NCI-H510A (cell line): ENCODE data around the gene SEL1L3.

Experiments used
- DNase-seq: peaks from one replicate; lab custom pipeline; 2025; lab: John Stamatoyannopoulos, UW

SEL1L3 gene

DNA sequence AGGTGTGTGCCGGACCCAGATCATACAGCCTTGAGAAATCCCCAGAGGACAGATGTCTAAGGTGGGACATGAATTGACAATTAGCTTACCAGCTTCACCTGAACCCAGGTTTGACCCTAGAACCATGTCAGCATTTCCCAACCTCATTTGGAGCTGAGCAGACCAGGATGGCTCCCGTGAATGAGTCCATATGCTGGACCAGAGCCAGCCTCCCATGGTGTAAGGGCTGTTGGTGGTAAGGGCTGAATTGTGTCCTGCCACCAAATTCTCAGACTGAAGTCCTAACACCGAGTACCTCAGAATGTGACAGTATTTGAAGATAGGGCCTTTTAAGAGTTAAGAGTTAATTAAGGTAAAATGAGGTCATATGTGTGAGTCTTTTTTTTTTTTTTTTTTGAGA, 118.8 kb downstream of the SEL1L3 start:
- no peak for DNase-seq

GRCh38 chr4:25729564-25729963, 133.2 kb downstream of the SEL1L3 start:
- no peak for DNase-seq

GRCh38 chr4:25728886-25729285, 133.9 kb downstream of the SEL1L3 start:
- DNase-seq, result no peak

GRCh38 chr4:25727711-25728493, 134.9 kb downstream of the SEL1L3 start:
- peak; percentile 36 for DNase-seq

GRCh38 chr4:25725870-25726269, 136.9 kb downstream of the SEL1L3 start:
- DNase-seq, result no peak

- peak; percentile 1 for DNase-seq
These were observed 139.4 kb downstream of the SEL1L3 start for GRCh38 chr4:25723409-25723808.

DNA sequence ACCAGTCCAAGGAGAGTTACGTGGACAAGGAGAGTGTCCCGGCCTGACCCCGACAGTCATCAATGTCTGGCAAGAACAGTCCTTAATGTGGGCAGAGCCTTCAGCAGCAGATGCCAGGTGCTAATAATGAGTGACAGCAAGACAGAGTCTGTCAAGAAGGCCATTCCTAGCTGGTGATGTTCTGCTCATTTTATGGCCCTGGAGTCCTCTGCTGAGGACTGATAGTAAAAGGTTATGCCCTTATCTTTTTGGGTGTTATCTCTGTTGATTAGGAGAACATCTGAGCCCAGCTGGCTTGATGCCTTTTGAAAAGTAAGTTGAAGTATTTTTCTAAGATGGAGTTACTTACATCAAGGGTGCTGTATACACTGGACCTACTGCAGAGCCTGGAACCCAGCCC, 139.8 kb downstream of the SEL1L3 start:
- no peak for DNase-seq

DNA sequence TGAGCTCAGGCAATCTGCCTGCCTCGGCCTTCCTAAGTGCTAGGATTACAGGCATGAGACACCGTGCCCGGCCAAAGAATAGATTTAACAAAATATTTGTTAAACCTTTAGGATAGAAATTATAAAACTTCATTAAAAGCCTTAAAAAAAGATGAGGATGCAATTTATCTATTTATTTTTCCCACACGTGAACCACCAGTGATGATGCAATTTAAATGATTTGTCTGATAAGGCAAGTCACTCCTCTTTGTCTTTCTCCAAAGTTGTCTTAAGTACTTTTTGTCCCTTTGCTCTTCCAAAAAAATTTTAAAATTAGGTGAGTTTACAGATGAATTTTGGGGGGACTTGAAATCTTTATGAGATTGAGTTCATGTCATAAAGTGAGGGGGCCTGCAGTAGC, 149.0 kb downstream of the SEL1L3 start:
- DNase-seq, result no peak

DNA sequence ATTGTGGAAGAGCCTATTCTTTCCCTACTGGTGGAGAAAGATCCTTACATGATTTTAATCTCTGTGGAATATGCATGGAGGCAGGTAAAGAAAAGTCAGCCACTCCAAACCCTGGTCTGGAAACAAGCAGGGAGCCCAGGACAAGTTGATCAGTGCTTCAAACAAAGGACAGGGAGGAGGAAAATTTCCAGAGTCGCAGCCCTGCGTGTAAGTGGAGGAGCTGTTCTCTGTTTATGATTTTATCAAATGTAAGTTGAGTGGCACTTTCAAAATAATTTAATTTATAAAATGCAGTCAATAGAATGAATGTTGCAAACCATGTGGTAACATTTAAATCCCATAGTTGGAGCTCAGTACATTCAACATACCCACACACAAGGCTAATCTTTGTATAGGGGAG, 150.2 kb downstream of the SEL1L3 start:
- DNase-seq, result no peak

GRCh38 chr4:25710637-25711036, 152.2 kb downstream of the SEL1L3 start:
- DNase-seq, result no peak

DNA sequence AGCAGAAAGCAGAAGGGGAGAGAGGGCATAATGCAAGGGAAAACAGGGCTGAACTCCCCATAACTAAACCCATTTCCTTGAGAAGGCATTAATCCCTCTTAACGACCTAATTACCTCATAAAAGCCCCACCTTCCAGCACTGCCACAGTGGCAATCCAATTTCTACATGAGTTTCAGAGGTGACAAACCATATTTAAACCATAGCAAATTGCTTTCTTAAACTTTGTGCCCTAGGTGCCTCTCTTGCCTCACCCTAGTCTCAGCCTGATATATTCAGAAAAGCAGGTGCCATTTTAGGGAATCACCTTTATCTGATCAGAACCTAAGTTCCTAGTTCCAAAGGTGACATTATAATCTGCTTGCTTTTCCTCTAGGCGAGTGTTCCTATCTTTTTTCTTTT, 158.3 kb downstream of the SEL1L3 start:
- no peak for DNase-seq

DNA sequence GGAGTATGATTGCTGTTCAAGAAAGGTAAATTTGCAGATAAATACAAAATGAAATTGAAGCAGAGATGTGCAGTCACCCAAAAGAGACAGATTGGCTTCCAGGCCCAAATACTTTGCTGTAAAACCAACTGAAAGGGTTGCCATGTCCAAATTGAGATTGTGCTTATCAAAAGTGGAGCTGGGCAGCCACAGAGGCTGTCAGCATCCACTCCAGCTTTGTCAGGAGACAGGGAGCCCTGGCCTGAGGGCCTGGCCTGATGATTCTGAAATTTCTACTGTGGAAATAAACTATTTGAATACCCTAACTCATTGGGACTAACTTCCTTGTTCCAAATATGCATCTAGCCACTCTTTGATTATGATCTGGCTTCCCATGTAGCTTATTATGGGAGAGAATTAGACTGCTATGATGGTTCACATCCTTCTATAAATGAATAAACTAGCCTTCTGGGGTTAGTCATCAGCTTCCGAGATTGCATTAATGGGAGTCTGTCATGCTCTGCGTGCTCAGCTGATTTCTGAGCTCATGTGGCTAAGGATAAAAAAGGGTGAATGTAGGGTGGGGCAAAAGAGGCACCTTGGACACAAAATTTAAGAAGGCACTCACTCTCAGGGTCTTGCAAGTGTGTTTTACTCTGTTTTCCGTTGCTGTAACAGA, 158.9 kb downstream of the SEL1L3 start:
- DNase-seq, result no peak

DNA sequence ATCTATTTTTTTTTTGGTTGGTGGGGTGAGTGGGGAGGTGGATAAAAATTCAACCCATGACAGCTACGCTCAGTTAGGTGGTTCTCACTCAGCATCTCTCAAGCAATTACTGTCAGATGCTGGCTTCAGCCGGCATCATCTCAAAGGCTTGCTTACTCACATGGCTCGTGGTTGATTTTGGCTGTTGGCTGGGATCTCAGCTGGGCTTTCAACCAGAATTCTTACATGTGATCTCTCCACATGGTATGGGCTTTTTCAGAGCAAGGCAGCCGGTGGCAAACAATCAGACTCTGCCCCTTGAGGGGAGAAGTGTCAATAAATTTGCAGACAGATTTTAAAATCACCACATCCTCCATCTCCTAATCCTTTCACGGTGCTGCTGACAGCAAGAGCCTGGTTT, 159.9 kb downstream of the SEL1L3 start:
- DNase-seq, result no peak

DNA sequence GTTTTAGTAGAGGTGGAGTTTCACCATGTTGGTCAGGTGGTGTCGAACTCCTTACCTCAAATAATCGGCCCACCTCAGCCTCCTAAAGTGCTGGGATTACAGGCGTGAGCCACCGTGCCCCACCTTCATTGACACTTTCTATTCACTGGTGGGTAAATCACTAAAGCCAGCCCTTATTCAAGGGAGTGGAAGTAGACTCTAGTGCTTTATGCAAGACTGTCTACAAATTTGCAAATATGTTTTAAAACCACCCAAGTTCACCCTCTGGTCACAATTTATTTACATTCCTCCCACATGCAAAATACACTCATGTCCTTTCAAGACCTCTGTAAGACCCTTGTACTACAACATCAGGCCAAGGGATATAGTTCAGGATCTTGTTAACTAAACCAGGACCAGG, 162.1 kb downstream of the SEL1L3 start:
- DNase-seq, result no peak

DNA sequence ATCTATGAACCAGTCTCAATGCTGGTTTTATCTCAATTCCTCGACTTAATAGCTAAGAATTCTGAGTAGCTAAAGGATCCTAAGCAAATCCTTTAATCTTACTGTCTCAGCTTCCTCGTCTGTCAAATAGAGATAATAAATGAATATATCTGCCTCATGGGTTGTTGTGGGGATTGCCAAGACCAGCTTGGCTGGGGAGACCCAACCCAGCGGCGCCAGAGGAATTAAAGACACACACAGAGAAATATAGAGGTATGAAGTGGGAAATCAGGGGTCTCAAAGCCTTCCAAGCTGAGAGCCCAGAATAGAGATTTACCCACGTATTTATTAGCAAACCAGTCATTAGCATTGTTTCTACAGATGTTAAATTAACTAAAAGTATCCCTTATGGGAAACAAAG, 165.3 kb downstream of the SEL1L3 start:
- no peak for DNase-seq
